ENCODE results near the gene BCL2L2.

- no peak for TF ChIP-seq CUX1 (IDR thresholded peaks at IDR 0.05; ENCODE audit: insufficient replicate concordance, low read depth, low read length)
- TF ChIP-seq NBN (IDR thresholded peaks at IDR 0.05), result no peak
- no peak for TF ChIP-seq PBX3 (IDR thresholded peaks at IDR 0.05; ENCODE audit: insufficient replicate concordance, low read depth, low read length)
- no peak for TF ChIP-seq TCF7 (IDR thresholded peaks at IDR 0.05; ENCODE audit: borderline replicate concordance)
- no peak for TF ChIP-seq CTCF (IDR thresholded peaks at IDR 0.05 in 2 of 3, conservative IDR thresholded peaks at IDR 0.05 in 1 of 3; ENCODE audit: control insufficient read depth in 2 of 3, extremely low read depth in 1 of 3, insufficient read depth in 1 of 3, low read depth in 3 of 3, low read length in 3 of 3)
- TF ChIP-seq STAT1 (conservative IDR thresholded peaks at IDR 0.05), result no peak
- no peak for TF ChIP-seq MAX (IDR thresholded peaks at IDR 0.05; ENCODE audit: low read depth, low read length)
Measured at GRCh38 chr14:23286902-23287479, 19.6 kb upstream of the BCL2L2 start.

Data from GM12878 (cell line).